ENCODE measurements around the gene CCDC97.
"Not testable (repeated sequence)": the region's sequence is repeated elsewhere in the genome, so short reads cannot be mapped to it uniquely, and the experiment has no call there.

The CCDC97 gene

GRCh38 chr19:41341669-41342490 is 31.9 kb downstream of the CCDC97 start:
- no peak for TF ChIP-seq EZH2phosphoT487 (IDR thresholded peaks at IDR 0.05; ENCODE audit: low read depth)
- TF ChIP-seq CTCF (IDR thresholded peaks at IDR 0.05; ENCODE audit: low read depth, low read length): 0 out of 2 replicates have a peak, but pooled peaks have one; percentile 7
- Histone ChIP-seq H2AFZ (ENCODE audit: low read depth, low read length) (no peak overlapping the region), H4K20me1 (ENCODE audit: insufficient read depth, low read length) (peaks cover 22% of the 10 kb centered on the region), H3K4me2 (ENCODE audit: low read length) (no peak overlapping the region), H3K9me3 (ENCODE audit: insufficient read depth, low read length) (no peaks in the 10 kb centered on the region), H3K27ac (ENCODE audit: low read length) (no peak overlapping the region), H3K4me3 (ENCODE audit: low read length) (no peak overlapping the region), H3K9ac (ENCODE audit: low read length) (no peak overlapping the region), H3K79me2 (ENCODE audit: low read length) (peaks cover 58% of the 10 kb centered on the region), H3K27me3 (ENCODE audit: low read depth, low read length) (no peaks in the 10 kb centered on the region), H3K36me3 (replicated peaks; ENCODE audit: low read depth, low read length) (peaks cover 56% of the 10 kb centered on the region), H3K4me1 (ENCODE audit: low read length) (no peaks in the 10 kb centered on the region)

GRCh38 chr19:41344162-41344561 is 34.2 kb downstream of the CCDC97 start:
- Histone ChIP-seq H3K27me3 (ENCODE audit: low read depth, low read length) (no peaks in the 10 kb centered on the region), H3K36me3 (replicated peaks; ENCODE audit: low read depth, low read length) (peaks cover 57% of the 10 kb centered on the region), H3K4me3 (ENCODE audit: low read length) (no peak overlapping the region), H3K4me2 (ENCODE audit: low read length) (no peak overlapping the region), H3K27ac (ENCODE audit: low read length) (no peak overlapping the region), H3K79me2 (ENCODE audit: low read length) (peaks cover 66% of the 10 kb centered on the region), H3K9ac (ENCODE audit: low read length) (no peak overlapping the region), H3K4me1 (ENCODE audit: low read length) (peaks cover 3% of the 10 kb centered on the region; the same call in 1 of the 2 replicates), H4K20me1 (ENCODE audit: insufficient read depth, low read length) (peaks cover 31% of the 10 kb centered on the region), H2AFZ (ENCODE audit: low read depth, low read length) (no peak overlapping the region), H3K9me3 (ENCODE audit: insufficient read depth, low read length) (no peaks in the 10 kb centered on the region)
- TF ChIP-seq EZH2phosphoT487 (IDR thresholded peaks at IDR 0.05; ENCODE audit: low read depth) (no peak), CTCF (IDR thresholded peaks at IDR 0.05; ENCODE audit: low read depth, low read length) (no peak)

GRCh38 chr19:41346916-41347315 is 36.9 kb downstream of the CCDC97 start:
- Histone ChIP-seq H3K79me2 (ENCODE audit: low read length) (peaks cover 75% of the 10 kb centered on the region), H4K20me1 (ENCODE audit: insufficient read depth, low read length) (peaks cover 47% of the 10 kb centered on the region), H3K4me1 (ENCODE audit: low read length) (peaks cover 14% of the 10 kb centered on the region), H3K36me3 (replicated peaks; ENCODE audit: low read depth, low read length) (peaks cover 55% of the 10 kb centered on the region)
- not testable (repeated sequence) for H3K27ac ChIP-seq (ENCODE audit: low read length); H3K4me2 ChIP-seq (ENCODE audit: low read length); H3K9ac ChIP-seq (ENCODE audit: low read length); H3K27me3 ChIP-seq (ENCODE audit: low read depth, low read length); H3K4me3 ChIP-seq (ENCODE audit: low read length); H2AFZ ChIP-seq (ENCODE audit: low read depth, low read length); H3K9me3 ChIP-seq (ENCODE audit: insufficient read depth, low read length)

- peaks cover 18% of the 10 kb centered on the region for H3K4me1 ChIP-seq (ENCODE audit: low read length)
- no peak overlapping the region for H2AFZ ChIP-seq (ENCODE audit: low read depth, low read length)
- peak overlapping the region; percentile 98 for H3K9ac ChIP-seq (ENCODE audit: low read length)
- peaks cover 72% of the 10 kb centered on the region for H3K79me2 ChIP-seq (ENCODE audit: low read length)
- peak overlapping the region; percentile 69 for H3K4me2 ChIP-seq (ENCODE audit: low read length)
- no peak for TF ChIP-seq EZH2phosphoT487 (IDR thresholded peaks at IDR 0.05; ENCODE audit: low read depth)
- no peak for TF ChIP-seq CTCF (IDR thresholded peaks at IDR 0.05; ENCODE audit: low read depth, low read length)
- H4K20me1 ChIP-seq (ENCODE audit: insufficient read depth, low read length): peaks cover 36% of the 10 kb centered on the region
- H3K36me3 ChIP-seq (replicated peaks; ENCODE audit: low read depth, low read length): peaks cover 33% of the 10 kb centered on the region
- H3K27me3 ChIP-seq (ENCODE audit: low read depth, low read length): no peaks in the 10 kb centered on the region
- H3K27ac ChIP-seq (ENCODE audit: low read length): peak overlapping the region; percentile 72
- H3K4me3 ChIP-seq (ENCODE audit: low read length): peak overlapping the region; percentile 92
- H3K9me3 ChIP-seq (ENCODE audit: insufficient read depth, low read length): no peaks in the 10 kb centered on the region
Observed at GRCh38 chr19:41350735-41351338, 40.9 kb downstream of the CCDC97 start.

Data from OCI-LY3 (cell line).